ENCODE results near the gene SLC4A1AP. TPM values are rescaled to one million over a fixed set of nuclear protein-coding genes. Genes with fewer than 3 reads are reported as not detected.
A peak's percentile ranks its signal among the peaks of the same experiment; 100 is the strongest.

SLC4A1AP gene
- total and polyA plus RNA-seq, 2 donors (not counting 1 experiment from before 2014, with no cell fraction given) = 8.9 to 23.1 TPM

DNA sequence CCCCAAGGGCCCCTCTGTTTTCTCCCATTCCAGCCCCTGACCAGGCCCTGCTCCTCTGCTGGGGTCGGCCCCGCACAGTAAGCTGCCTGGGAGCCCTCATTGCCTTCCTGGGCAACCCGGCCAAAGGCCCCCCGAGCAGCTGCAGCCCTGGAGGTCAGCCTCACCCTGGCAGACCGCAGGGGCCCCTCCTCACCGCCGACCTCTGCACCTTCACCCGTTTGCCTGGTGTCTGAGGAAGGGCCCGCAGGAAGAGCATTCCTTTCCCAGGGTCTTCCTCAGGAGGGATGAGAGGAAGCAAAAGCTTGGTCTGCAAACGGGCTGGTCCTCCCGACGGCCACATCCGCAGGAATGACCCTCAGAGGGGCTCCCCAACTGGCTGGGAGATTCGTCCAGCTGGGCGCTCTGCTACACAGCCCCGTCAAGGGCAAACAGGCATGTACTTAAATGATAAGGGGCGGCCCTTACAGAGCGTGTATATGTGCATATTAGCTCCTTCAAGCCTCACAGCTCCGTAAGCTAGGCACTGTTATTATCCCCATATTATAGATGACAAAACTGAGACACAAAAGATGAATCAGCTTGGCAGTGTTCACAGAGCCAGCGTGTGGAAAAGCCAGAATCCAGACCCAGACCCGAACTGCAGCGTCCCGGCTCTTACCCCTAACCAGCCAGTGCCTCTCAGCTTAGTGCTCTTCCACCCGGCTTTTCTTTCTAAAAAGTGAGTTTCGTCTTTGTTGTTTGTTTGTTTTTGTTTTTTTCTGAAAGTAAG is 52.8 kb downstream of the SLC4A1AP start:
- peaks cover 0 to 23% (median 12%) of the 10 kb centered on the region in 4 experiments for H3K27me3 ChIP-seq (replicated peaks in 1 of 4; ENCODE audit: control extremely low read depth in 1 of 4, control insufficient read depth in 3 of 4, insufficient read depth in 4 of 4, low read length in 3 of 4)
- CTCF ChIA-PET = interaction anchor here (1.3 kb wide), 1 partner anchor 13 kb away, joined by 6 read pairs; no protein-coding TSS in a partner anchor
- Mint-ChIP-seq H3K4me1 (peaks cover 14% of the 10 kb centered on the region), H3K4me3 (peak overlapping the region; percentile 54), H3K9me3 (ENCODE audit: insufficient read depth) (no peaks in the 10 kb centered on the region), H3K27ac (no peak overlapping the region), H3K27me3 (peaks cover 47% of the 10 kb centered on the region)
- DNase-seq (peak; percentile 24), ATAC-seq (ENCODE audit: low read depth) (no peak)
- peak overlapping the region; percentile 35 for H3K4me2 ChIP-seq (replicated peaks; ENCODE audit: low read depth, low read length, poor library complexity, severe bottlenecking)
- no peaks in the 10 kb centered on the region for H3K79me2 ChIP-seq (ENCODE audit: control insufficient read depth, insufficient read depth, low read length)
- peaks cover 11% of the 10 kb centered on the region in 2 donors for H3K4me1 ChIP-seq (ENCODE audit: control insufficient read depth in 2 of 2, insufficient read depth in 2 of 2, low read length in 2 of 2)
- no peaks in the 10 kb centered on the region for H4K20me1 ChIP-seq (ENCODE audit: control insufficient read depth, insufficient read depth, low read length, poor library complexity, severe bottlenecking)
- H3K4me3 ChIP-seq (ENCODE audit: control extremely low read depth in 1 of 5, extremely low read depth in 1 of 5, insufficient read depth in 1 of 5, low read depth in 2 of 5, low read length in 4 of 5) = no peak overlapping the region
- H2AFZ ChIP-seq (ENCODE audit: insufficient read depth, low read depth, low read length, poor library complexity, severe bottlenecking) = peak overlapping the region; percentile 32
- H3K9ac ChIP-seq (ENCODE audit: low read length) = no peak overlapping the region
- POLR2A ChIA-PET = no interaction called here
- WGBS (ENCODE audit: insufficient coverage) = 21% methylated on average over 17 of the region's 25 CpGs
- intact Hi-C loops (cut with micrococcal nuclease) = no loop called here
- no peaks in the 10 kb centered on the region for H3K9me3 ChIP-seq (ENCODE audit: control extremely low read depth in 1 of 3, control insufficient read depth in 2 of 3, insufficient read depth in 1 of 3, low read length in 2 of 3)
- H3K27ac ChIP-seq (ENCODE audit: low read length in 2 of 2) = no peak overlapping the region
- H3K36me3 ChIP-seq (replicated peaks in 1 of 2; ENCODE audit: control extremely low read depth in 1 of 2, control insufficient read depth in 1 of 2, extremely low read depth in 1 of 2, insufficient read depth in 2 of 2, low read length in 1 of 2) = no peaks in the 10 kb centered on the region
- TF ChIP-seq, protein P1, sequence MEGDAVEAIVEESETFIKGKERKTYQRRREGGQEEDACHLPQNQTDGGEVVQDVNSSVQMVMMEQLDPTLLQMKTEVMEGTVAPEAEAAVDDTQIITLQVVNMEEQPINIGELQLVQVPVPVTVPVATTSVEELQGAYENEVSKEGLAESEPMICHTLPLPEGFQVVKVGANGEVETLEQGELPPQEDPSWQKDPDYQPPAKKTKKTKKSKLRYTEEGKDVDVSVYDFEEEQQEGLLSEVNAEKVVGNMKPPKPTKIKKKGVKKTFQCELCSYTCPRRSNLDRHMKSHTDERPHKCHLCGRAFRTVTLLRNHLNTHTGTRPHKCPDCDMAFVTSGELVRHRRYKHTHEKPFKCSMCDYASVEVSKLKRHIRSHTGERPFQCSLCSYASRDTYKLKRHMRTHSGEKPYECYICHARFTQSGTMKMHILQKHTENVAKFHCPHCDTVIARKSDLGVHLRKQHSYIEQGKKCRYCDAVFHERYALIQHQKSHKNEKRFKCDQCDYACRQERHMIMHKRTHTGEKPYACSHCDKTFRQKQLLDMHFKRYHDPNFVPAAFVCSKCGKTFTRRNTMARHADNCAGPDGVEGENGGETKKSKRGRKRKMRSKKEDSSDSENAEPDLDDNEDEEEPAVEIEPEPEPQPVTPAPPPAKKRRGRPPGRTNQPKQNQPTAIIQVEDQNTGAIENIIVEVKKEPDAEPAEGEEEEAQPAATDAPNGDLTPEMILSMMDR (IDR thresholded peaks at IDR 0.05) = no peak
- no peak for TF ChIP-seq EZH2 (IDR thresholded peaks at IDR 0.05; ENCODE audit: borderline replicate concordance, insufficient read depth, low read depth, low read length, poor library complexity, severe bottlenecking)
